GM19372 (cell line): ENCODE data around the gene UBE2L5.

Experiments
- ATAC-seq: cut with Tn5 transposase; IDR thresholded peaks from one replicate; pipeline ENCODE4 v1.9.1; 2021; ENCODE audit warnings: mild to moderate bottlenecking, low read depth, moderate library complexity; ENCODE audit not compliant: unreplicated experiment

Gene UBE2L5

DNA sequence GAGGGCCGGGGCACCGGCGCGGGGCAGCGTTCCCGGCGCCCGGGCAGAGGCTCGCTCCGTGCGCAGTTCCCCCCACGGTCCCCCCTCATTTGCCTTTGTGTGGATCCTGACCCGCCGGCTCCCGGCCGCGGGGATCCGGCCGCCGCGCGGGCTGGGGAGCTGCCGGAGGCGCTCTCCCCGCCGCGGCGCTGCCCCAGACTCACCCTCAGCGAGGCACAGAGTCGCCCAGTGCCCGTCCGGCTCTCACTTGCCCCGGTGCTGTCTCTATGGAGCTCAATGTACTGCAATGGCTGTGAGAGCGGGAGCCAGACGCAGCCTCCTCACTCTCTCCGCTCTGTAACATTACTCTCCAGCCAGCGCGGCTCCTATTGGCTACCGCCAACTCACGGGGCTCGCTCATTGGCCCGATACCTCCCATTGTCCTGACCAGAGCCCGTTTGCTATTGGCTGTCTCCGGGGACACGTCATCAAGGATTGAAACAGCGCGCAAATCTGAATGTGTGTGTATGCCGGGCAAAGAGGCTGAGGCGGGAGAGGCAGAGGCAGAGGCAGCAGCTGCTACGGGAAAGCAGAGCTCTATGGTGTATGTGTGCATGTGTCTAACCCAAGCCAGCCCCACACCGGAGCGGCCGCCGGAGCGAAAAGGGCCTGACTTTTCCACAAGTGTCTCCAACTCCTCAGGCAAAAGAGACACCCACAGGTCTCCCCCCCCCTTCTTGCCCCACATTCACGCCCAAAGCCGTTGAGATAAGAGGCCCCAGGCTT is 43.5 kb downstream of the UBE2L5 start, which contains the start of gene HMGB1:
HMGB1 (minus strand) TSS at position 344 of the 765 bp plus-strand sequence. CDS start 2,256 bp downstream, outside the sequence.
- peak; percentile 87 for ATAC-seq

DNA sequence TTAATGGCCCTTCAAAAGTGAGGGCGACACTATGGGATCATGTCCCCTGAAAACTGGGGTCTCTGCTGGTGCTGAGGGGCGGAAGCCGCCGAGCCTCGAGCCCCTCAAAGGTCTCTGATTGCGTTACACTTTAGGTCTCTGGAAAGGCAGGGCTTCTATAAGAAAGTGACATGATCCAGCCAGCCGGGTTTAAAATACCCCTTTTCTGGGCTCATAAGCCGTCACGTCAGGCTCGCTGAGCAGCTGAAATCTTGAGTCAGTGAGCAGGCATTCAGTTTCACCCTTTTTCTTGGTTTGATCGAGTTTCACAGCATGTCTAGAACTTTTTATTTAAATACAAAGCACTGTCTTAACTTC is 44.0 kb downstream of the UBE2L5 start:
- no peak for ATAC-seq

DNA sequence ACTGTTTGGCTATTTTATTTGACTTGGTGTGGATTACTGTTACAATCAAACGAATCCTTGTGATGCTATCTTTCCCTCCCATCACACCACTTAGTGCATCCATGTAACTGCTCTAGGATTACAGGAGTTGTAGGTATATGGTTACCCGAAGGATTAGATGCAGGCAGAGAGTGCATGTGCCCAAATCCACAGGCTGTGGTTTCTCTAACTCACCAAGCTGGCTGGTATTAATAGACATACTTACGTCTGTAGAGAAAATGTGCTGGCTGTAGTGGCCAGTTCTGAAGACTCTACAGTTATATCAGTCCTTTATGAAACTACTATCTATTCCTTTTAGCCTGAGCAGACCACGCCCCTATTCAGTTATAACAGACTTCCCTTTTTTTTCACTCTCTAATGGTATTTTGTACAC is 44.6 kb downstream of the UBE2L5 start:
- no peak for ATAC-seq

DNA sequence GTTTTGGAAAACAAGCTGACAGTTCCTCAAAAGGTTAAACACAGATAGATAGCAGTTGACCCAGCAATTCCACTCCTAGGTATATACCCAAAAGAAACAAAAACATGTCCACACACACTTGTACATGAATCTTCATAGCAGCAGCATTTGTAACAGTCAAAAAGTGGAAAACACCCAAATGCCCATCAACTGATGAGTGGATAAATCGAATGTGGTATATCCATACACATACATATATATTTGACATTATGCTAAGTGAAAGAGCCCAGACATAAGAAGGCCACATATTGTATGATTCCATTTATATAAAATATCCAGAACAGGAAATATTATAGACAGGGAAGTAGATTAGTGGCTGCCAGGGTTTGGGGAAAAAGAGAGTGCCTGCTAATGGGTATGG is 51.4 kb downstream of the UBE2L5 start:
- no peak for ATAC-seq

DNA sequence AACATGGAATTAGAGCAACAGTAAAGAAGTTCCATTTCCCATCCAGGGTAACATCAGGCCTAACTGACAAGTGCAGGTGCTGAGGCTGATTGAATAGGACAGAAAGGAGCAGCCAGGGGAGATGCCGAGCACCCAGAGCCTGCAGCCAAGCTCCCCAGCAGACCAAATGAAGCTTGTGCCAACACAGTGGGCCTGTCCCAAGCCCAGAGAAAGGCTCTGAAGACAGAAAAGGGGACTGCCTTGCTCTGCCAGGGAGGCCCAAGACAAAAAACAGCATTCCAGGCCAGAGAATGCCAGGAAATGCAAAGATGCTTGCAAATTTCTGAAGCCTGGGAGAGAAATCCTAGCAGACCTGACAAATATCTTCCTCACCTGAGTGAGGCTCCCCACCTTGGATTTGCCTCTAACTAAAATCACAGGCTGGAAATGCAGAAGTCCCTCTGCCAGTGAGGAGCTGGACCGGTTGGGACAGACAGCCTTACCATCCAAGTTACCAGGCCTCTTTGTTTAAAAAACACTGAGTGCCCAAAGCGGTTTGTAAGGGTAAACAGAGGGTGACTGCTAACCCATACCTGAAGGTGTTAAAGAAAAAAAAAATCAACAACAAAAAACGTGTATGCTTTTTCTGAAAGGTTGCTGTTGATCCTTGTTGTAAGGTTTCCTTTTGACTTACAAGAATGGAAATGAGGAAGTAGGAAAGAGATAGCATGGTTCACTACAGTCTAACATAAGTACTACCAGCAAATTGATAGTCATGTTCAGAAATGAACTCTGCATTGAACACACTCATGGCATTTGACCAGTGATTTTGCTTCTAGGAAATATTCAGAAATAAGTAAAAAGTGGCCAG is 55.3 kb downstream of the UBE2L5 start:
- ATAC-seq: peak; percentile 91
